Measurements from ENCODE around the gene KIN. TPM values are rescaled to one million over a fixed set of nuclear protein-coding genes. Genes with fewer than 3 reads are reported as not detected.
"Not testable (repeated sequence)": the region's sequence is repeated elsewhere in the genome, so short reads cannot be mapped to it uniquely, and the experiment has no call there.

KIN gene
- total RNA-seq, 6 experiments from 2014 or later: 2.3 to 4.3 (median 3.4) TPM

DNA sequence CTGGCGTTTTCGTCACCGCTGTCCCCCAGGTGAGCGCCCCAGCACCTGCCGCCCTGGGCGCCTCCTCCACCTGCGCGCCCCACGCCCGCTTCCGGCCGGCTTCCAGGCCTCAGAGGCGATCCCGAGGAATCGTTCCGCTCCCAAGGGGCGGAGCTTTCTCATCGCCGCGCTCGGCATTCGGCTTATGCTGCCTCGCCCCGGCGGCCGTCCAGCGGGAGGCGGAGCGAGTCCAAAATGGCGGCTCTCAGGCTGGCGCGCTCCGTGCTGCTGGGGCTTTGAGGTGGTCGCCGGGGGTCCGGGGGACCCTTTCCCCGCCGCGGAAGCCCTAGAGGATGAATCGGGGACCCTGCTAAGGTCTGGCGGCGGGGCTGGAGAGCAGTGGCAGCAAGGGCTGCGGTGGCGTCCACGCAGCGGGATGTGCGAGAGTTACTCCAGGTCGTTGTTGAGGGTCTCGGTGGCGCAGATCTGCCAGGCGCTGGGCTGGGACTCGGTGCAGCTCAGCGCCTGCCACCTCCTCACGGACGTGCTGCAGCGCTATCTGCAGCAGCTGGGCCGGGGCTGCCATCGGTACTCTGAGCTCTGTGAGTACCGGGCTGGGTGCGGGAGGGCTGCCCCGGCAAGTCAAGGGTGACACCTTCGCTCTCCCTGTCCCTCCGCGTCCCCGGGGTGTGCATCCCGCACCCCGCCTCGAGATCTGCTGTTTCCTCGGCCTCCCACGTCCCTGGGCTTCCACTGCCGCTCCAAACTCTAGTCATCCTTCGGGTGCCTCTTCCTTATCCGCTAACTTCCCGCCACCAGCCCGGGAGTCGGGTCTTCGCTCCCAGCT lies 30.7 kb upstream of the KIN start, which contains the start of gene TAF3:
TAF3 (plus strand) TSS at position 211 of the 826 bp plus-strand sequence; CDS start at position 416, 205 bp downstream.
- ATAC-seq (peak; percentile 96 to 98 (median 98)), DNase-seq (peak; percentile 94 to 95 (median 95))
- intact Hi-C loops (cut with DNase I): no loop called here
- Histone ChIP-seq H3K4me3 (peak within 1 kb of the TSS; percentile 89 to 99 (median 98)), H3K27me3 (no peaks in the 10 kb centered on the region), H3K9me3 (no peaks in the 10 kb centered on the region), H3K27ac (peak within 1 kb of the TSS; percentile 43 to 54 (median 43)), H3K36me3 (no peaks in the 10 kb centered on the region), H3K4me1 (peaks cover 0 to 8% (median 4%) of the 10 kb centered on the region in 4 donors)
- TF ChIP-seq POLR2A (IDR thresholded peaks at IDR 0.05): peak; percentile 66
- TF ChIP-seq, protein P1, sequence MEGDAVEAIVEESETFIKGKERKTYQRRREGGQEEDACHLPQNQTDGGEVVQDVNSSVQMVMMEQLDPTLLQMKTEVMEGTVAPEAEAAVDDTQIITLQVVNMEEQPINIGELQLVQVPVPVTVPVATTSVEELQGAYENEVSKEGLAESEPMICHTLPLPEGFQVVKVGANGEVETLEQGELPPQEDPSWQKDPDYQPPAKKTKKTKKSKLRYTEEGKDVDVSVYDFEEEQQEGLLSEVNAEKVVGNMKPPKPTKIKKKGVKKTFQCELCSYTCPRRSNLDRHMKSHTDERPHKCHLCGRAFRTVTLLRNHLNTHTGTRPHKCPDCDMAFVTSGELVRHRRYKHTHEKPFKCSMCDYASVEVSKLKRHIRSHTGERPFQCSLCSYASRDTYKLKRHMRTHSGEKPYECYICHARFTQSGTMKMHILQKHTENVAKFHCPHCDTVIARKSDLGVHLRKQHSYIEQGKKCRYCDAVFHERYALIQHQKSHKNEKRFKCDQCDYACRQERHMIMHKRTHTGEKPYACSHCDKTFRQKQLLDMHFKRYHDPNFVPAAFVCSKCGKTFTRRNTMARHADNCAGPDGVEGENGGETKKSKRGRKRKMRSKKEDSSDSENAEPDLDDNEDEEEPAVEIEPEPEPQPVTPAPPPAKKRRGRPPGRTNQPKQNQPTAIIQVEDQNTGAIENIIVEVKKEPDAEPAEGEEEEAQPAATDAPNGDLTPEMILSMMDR (IDR thresholded peaks at IDR 0.05): no peak
- 0% methylated on average over 11 of the region's 77 CpGs for WGBS (ENCODE audit: insufficient coverage, low coverage, low lambda C conversion rate, missing lambda C conversion rate)

DNA sequence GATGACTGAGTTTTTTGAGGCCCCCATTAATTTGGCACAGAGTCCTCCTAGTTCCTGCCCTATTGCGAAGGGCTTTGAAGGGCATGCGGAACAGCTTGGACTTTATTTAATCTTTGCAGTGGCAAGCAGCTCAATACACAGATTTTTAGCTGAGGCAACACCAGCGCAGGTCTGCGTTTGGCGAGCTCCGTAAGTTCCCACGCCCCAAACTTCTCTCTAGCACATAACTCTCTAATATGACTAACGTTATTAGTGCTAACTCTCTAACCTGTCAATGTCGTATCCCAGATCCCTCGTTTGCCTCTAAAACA lies 30.1 kb upstream of the KIN start:
- Histone ChIP-seq H3K27me3 (no peaks in the 10 kb centered on the region), H3K4me1 (peaks cover 0 to 8% (median 4%) of the 10 kb centered on the region in 4 donors), H3K4me3 (peak overlapping the region; percentile 89 to 99 (median 98)), H3K36me3 (no peaks in the 10 kb centered on the region), H3K27ac (no peak overlapping the region), H3K9me3 (no peaks in the 10 kb centered on the region)
- 0% methylated on average over 10 of the region's 10 CpGs for WGBS (ENCODE audit: insufficient coverage, low coverage, low lambda C conversion rate, missing lambda C conversion rate)
- intact Hi-C loops (cut with DNase I): no loop called here
- TF ChIP-seq, protein P1 (IDR thresholded peaks at IDR 0.05): no peak
- TF ChIP-seq POLR2A (IDR thresholded peaks at IDR 0.05): no peak
- ATAC-seq: peak; percentile 16 to 29 (median 22)
- DNase-seq: no peak

DNA sequence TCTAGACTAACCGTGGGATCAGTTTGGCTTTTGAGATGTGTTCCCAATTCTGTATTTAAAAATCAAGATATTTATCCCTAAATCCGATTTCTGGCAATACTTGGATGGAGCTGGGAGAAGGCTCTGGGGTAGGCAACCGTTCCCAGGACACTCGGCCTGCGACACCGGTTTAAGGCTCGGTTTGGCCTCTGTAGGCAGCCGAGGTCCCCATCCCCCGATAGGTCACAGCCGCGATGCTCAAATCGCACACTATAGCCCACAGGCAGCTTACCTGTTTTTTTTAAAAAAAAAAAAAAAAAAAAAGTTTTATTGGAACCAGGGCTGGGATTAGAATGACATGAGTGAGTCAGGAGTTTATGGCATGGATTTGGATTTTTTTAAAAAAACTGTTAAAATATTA lies 29.8 kb upstream of the KIN start:
- no peaks in the 10 kb centered on the region for H3K27me3 ChIP-seq
- intact Hi-C loops (cut with DNase I): no loop called here
- peaks cover 0 to 8% (median 4%) of the 10 kb centered on the region in 4 donors for H3K4me1 ChIP-seq
- TF ChIP-seq, protein P1 (IDR thresholded peaks at IDR 0.05): no peak
- no peak for TF ChIP-seq POLR2A (IDR thresholded peaks at IDR 0.05)
- no peak for ATAC-seq
- no peaks in the 10 kb centered on the region for H3K9me3 ChIP-seq
- 24% methylated on average over 12 of the region's 12 CpGs for WGBS (ENCODE audit: insufficient coverage, low coverage, low lambda C conversion rate, missing lambda C conversion rate)
- no peaks in the 10 kb centered on the region for H3K36me3 ChIP-seq
- DNase-seq: no peak
- peak overlapping the region; percentile 89 to 99 (median 98) for H3K4me3 ChIP-seq
- H3K27ac ChIP-seq: no peak overlapping the region

DNA sequence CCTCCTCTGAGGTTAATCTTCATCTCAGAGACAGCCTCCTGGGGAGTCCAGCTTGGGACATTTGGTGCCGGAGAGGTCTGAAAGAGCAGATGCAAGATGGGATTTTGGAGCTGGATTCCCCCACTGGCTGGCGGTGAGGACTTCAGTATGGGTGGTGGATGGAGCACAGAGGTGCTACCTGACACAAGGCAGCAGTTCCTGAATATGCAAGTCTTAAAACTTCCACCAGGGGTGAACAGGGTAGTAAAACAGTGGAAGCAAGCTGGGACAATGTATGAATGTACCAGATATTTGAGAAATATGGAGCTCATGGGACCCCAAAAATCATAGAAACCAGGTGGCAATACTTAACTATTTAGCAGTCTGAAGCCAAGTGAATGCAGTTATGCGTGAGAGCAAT lies 25.7 kb upstream of the KIN start:
- Histone ChIP-seq H3K4me3 (no peak overlapping the region), H3K27me3 (no peaks in the 10 kb centered on the region), H3K4me1 (no peaks in the 10 kb centered on the region), H3K9me3 (no peaks in the 10 kb centered on the region), H3K27ac (no peak overlapping the region), H3K36me3 (no peaks in the 10 kb centered on the region)
- 59% methylated on average over 3 of the region's 3 CpGs for WGBS (ENCODE audit: insufficient coverage, low coverage, low lambda C conversion rate, missing lambda C conversion rate)
- ATAC-seq (no peak), DNase-seq (no peak)
- intact Hi-C loops (cut with DNase I): no loop called here
- TF ChIP-seq, protein P1 (IDR thresholded peaks at IDR 0.05): no peak

DNA sequence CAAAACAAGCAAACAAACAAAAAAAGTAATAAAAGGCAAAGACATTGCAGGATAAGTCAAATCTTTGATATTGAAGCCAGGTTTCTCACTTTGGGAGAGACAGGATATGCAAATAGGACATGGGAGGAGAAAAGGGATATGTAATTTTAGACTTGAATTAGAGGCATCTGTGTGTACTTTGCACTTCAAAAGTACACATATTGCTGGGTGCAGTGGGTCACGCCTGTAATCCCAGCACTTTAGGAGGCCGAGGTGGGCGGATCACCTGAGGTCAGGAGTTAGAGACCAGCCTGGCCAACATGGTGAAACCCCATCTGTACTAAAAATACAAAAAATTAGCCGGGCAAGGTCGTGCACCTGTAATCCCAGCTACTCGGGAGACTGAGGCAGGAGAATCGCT lies 23.9 kb upstream of the KIN start:
- ATAC-seq: peak in 3 of 4 donors; percentile 46 to 87 (median 58)
- DNase-seq; H3K27me3 ChIP-seq; H3K4me3 ChIP-seq; H3K27ac ChIP-seq; H3K4me1 ChIP-seq; H3K9me3 ChIP-seq; intact Hi-C loops (cut with DNase I): not testable (repeated sequence)
- H3K36me3 ChIP-seq: peaks cover 6 to 16% (median 11%) of the 10 kb centered on the region in 4 donors
- WGBS (ENCODE audit: insufficient coverage, low coverage, low lambda C conversion rate, missing lambda C conversion rate): 7% methylated on average over 3 of the region's 7 CpGs

All from right lobe of liver (tissue), 6 donors.